Inflammatory macrophage treated with lipopolysaccharide for 1 hour (primary cell): Measurements from ENCODE around the gene KIRREL3.

Experiments used
- DNase-seq, 2 donors: peaks; one replicate each; pipeline ENCODE4 v3.0.0-alpha.2; 2020 to 2022

KIRREL3 gene

GRCh38 chr11:126624506-126624905 is 376.1 kb downstream of the KIRREL3 start:
- no peak for DNase-seq

- DNase-seq, result no peak
Observed at GRCh38 chr11:126619516-126619915, 381.1 kb downstream of the KIRREL3 start.

GRCh38 chr11:126615845-126616244 is 384.7 kb downstream of the KIRREL3 start:
- no peak for DNase-seq

- no peak for DNase-seq
Observed at GRCh38 chr11:126613272-126613671, 387.3 kb downstream of the KIRREL3 start.

GRCh38 chr11:126612671-126613070 is 387.9 kb downstream of the KIRREL3 start:
- DNase-seq, result no peak

GRCh38 chr11:126611438-126611837 is 389.1 kb downstream of the KIRREL3 start:
- no peak for DNase-seq

- DNase-seq, result no peak
Observed at GRCh38 chr11:126608658-126609057, 391.9 kb downstream of the KIRREL3 start.

GRCh38 chr11:126607776-126608541 is 392.6 kb downstream of the KIRREL3 start:
- DNase-seq, result no peak

GRCh38 chr11:126607374-126607773 is 393.2 kb downstream of the KIRREL3 start:
- peak in 1 of 2 donors; percentile 2 for DNase-seq

- no peak for DNase-seq
Observed at GRCh38 chr11:126606484-126606883, 394.1 kb downstream of the KIRREL3 start.

- DNase-seq, result no peak
Observed at GRCh38 chr11:126604461-126604860, 396.1 kb downstream of the KIRREL3 start.

- no peak for DNase-seq
Observed at GRCh38 chr11:126603486-126603885, 397.1 kb downstream of the KIRREL3 start.

GRCh38 chr11:126602993-126603392 is 397.6 kb downstream of the KIRREL3 start:
- no peak for DNase-seq

GRCh38 chr11:126602349-126602940 is 398.1 kb downstream of the KIRREL3 start:
- no peak for DNase-seq

- DNase-seq, result no peak
Observed at GRCh38 chr11:126601550-126602215, 398.9 kb downstream of the KIRREL3 start.

- DNase-seq, result no peak
Observed at GRCh38 chr11:126601136-126601535, 399.4 kb downstream of the KIRREL3 start.

- no peak for DNase-seq
Observed at GRCh38 chr11:126599217-126599897, 401.2 kb downstream of the KIRREL3 start.

- no peak for DNase-seq
Observed at GRCh38 chr11:126598344-126599216, 402.0 kb downstream of the KIRREL3 start.

- DNase-seq, result no peak
Observed at GRCh38 chr11:126597041-126597440, 403.5 kb downstream of the KIRREL3 start.

- no peak for DNase-seq
Observed at GRCh38 chr11:126596474-126596873, 404.1 kb downstream of the KIRREL3 start.

- no peak for DNase-seq
Observed at GRCh38 chr11:126595560-126595959, 405.0 kb downstream of the KIRREL3 start.

- no peak for DNase-seq
Observed at GRCh38 chr11:126594921-126595367, 405.6 kb downstream of the KIRREL3 start.
